Measurements from ENCODE around the gene PTPRT. TPM values are rescaled to one million over a fixed set of nuclear protein-coding genes. Genes with fewer than 3 reads are reported as not detected.

The PTPRT gene
- total RNA-seq, 1 donor from 2014 or later = not detected

- Mint-ChIP-seq H3K27ac (ENCODE audit: unreplicated experiment) (no peak overlapping the region), H3K36me3 (ENCODE audit: unreplicated experiment) (no peaks in the 10 kb centered on the region), H3K4me1 (ENCODE audit: unreplicated experiment) (no peaks in the 10 kb centered on the region), H3K27me3 (ENCODE audit: unreplicated experiment) (no peaks in the 10 kb centered on the region), H3K4me3 (ENCODE audit: unreplicated experiment) (no peak overlapping the region), H3K9me3 (ENCODE audit: unreplicated experiment) (peaks cover 44% of the 10 kb centered on the region)
- no peak for TF ChIP-seq CTCF (IDR thresholded peaks at IDR 0.05)
- no peak for DNase-seq (ENCODE audit: extremely low spot score, unreplicated experiment)
Measured at GRCh38 chr20:42957704-42958095, 232.0 kb downstream of the PTPRT start.

- no peak for DNase-seq (ENCODE audit: extremely low spot score, unreplicated experiment)
- Mint-ChIP-seq H3K4me1 (ENCODE audit: unreplicated experiment) (no peaks in the 10 kb centered on the region), H3K36me3 (ENCODE audit: unreplicated experiment) (no peaks in the 10 kb centered on the region), H3K27ac (ENCODE audit: unreplicated experiment) (no peak overlapping the region), H3K27me3 (ENCODE audit: unreplicated experiment) (no peaks in the 10 kb centered on the region), H3K9me3 (ENCODE audit: unreplicated experiment) (peaks cover 41% of the 10 kb centered on the region), H3K4me3 (ENCODE audit: unreplicated experiment) (no peak overlapping the region)
- TF ChIP-seq CTCF (IDR thresholded peaks at IDR 0.05) = no peak
Measured at GRCh38 chr20:42957018-42957703, 232.5 kb downstream of the PTPRT start.

GRCh38 chr20:42955713-42956112 is 234.0 kb downstream of the PTPRT start:
- TF ChIP-seq CTCF (IDR thresholded peaks at IDR 0.05) = no peak
- H3K27me3 Mint-ChIP-seq (ENCODE audit: unreplicated experiment) = no peaks in the 10 kb centered on the region
- peaks cover 48% of the 10 kb centered on the region for H3K9me3 Mint-ChIP-seq (ENCODE audit: unreplicated experiment)
- H3K4me3 Mint-ChIP-seq (ENCODE audit: unreplicated experiment) = no peak overlapping the region
- no peaks in the 10 kb centered on the region for H3K4me1 Mint-ChIP-seq (ENCODE audit: unreplicated experiment)
- no peak overlapping the region for H3K27ac Mint-ChIP-seq (ENCODE audit: unreplicated experiment)
- no peaks in the 10 kb centered on the region for H3K36me3 Mint-ChIP-seq (ENCODE audit: unreplicated experiment)
- DNase-seq (ENCODE audit: extremely low spot score, unreplicated experiment) = no peak

- H3K4me1 Mint-ChIP-seq (ENCODE audit: unreplicated experiment) = no peaks in the 10 kb centered on the region
- no peaks in the 10 kb centered on the region for H3K36me3 Mint-ChIP-seq (ENCODE audit: unreplicated experiment)
- H3K4me3 Mint-ChIP-seq (ENCODE audit: unreplicated experiment) = no peak overlapping the region
- no peak for DNase-seq (ENCODE audit: extremely low spot score, unreplicated experiment)
- H3K27me3 Mint-ChIP-seq (ENCODE audit: unreplicated experiment) = no peaks in the 10 kb centered on the region
- TF ChIP-seq CTCF (IDR thresholded peaks at IDR 0.05) = no peak
- H3K27ac Mint-ChIP-seq (ENCODE audit: unreplicated experiment) = no peak overlapping the region
- peaks cover 45% of the 10 kb centered on the region for H3K9me3 Mint-ChIP-seq (ENCODE audit: unreplicated experiment)
Measured at GRCh38 chr20:42954951-42955350, 234.8 kb downstream of the PTPRT start.

- H3K9me3 Mint-ChIP-seq (ENCODE audit: unreplicated experiment) = peaks cover 58% of the 10 kb centered on the region
- TF ChIP-seq CTCF (IDR thresholded peaks at IDR 0.05) = no peak
- H3K4me1 Mint-ChIP-seq (ENCODE audit: unreplicated experiment) = no peaks in the 10 kb centered on the region
- H3K27ac Mint-ChIP-seq (ENCODE audit: unreplicated experiment) = no peak overlapping the region
- H3K36me3 Mint-ChIP-seq (ENCODE audit: unreplicated experiment) = no peaks in the 10 kb centered on the region
- no peak overlapping the region for H3K4me3 Mint-ChIP-seq (ENCODE audit: unreplicated experiment)
- DNase-seq (ENCODE audit: extremely low spot score, unreplicated experiment) = no peak
- H3K27me3 Mint-ChIP-seq (ENCODE audit: unreplicated experiment) = no peaks in the 10 kb centered on the region
Measured at GRCh38 chr20:42949950-42950349, 239.8 kb downstream of the PTPRT start.
